Glomerular visceral epithelial cell (primary cell): Measurements from ENCODE around the gene PDLIM5.
"Not testable (repeated sequence)": the region's sequence is repeated elsewhere in the genome, so short reads cannot be mapped to it uniquely, and the experiment has no call there.

Experiments used
- DNase-seq: peaks from one replicate; pipeline ENCODE4 v3.0.0-alpha.2; 2016; ENCODE audit errors: extremely low spot score

PDLIM5 gene

GRCh38 chr4:94451695-94452475 lies at the start of gene PDLIM5:
PDLIM5 (plus strand) TSS chr4:94451942; CDS start chr4:94455289, 3,347 bp downstream.
- DNase-seq, result peak; percentile 95

- DNase-seq, result not testable (repeated sequence)
Measured at GRCh38 chr4:94402439-94402838, 49.3 kb upstream of the PDLIM5 start.

GRCh38 chr4:94403751-94404150 lies 48.0 kb upstream of the PDLIM5 start:
- DNase-seq, result no peak

- DNase-seq, result peak; percentile 80
Measured at GRCh38 chr4:94406668-94407437, 44.9 kb upstream of the PDLIM5 start.

GRCh38 chr4:94407846-94408245 lies 43.9 kb upstream of the PDLIM5 start:
- DNase-seq, result no peak

GRCh38 chr4:94408549-94409374 lies 43.0 kb upstream of the PDLIM5 start:
- DNase-seq, result no peak

- no peak for DNase-seq
Measured at GRCh38 chr4:94409375-94409679, 42.4 kb upstream of the PDLIM5 start.

- no peak for DNase-seq
Measured at GRCh38 chr4:94409962-94410361, 41.8 kb upstream of the PDLIM5 start.

- peak; percentile 83 for DNase-seq
Measured at GRCh38 chr4:94410678-94411206, 41.0 kb upstream of the PDLIM5 start.

GRCh38 chr4:94411296-94411695 lies 40.4 kb upstream of the PDLIM5 start:
- no peak for DNase-seq

- DNase-seq, result no peak
Measured at GRCh38 chr4:94412019-94412657, 39.6 kb upstream of the PDLIM5 start.

GRCh38 chr4:94412658-94413038 lies 39.1 kb upstream of the PDLIM5 start:
- DNase-seq, result peak; percentile 29

GRCh38 chr4:94413085-94413840 lies 38.5 kb upstream of the PDLIM5 start:
- DNase-seq, result no peak

GRCh38 chr4:94414907-94415306 lies 36.8 kb upstream of the PDLIM5 start:
- no peak for DNase-seq

GRCh38 chr4:94415448-94415847 lies 36.3 kb upstream of the PDLIM5 start:
- no peak for DNase-seq

- DNase-seq, result no peak
Measured at GRCh38 chr4:94416335-94416734, 35.4 kb upstream of the PDLIM5 start.

GRCh38 chr4:94416981-94417380 lies 34.8 kb upstream of the PDLIM5 start:
- no peak for DNase-seq

- DNase-seq, result no peak
Measured at GRCh38 chr4:94419549-94419948, 32.2 kb upstream of the PDLIM5 start.

- DNase-seq, result peak; percentile 23
Measured at GRCh38 chr4:94419956-94420355, 31.8 kb upstream of the PDLIM5 start.

GRCh38 chr4:94420356-94420755 lies 31.4 kb upstream of the PDLIM5 start:
- no peak for DNase-seq

GRCh38 chr4:94426783-94427182 lies 25.0 kb upstream of the PDLIM5 start:
- DNase-seq, result no peak
